ENCODE results near the gene TTC7B.

DNA sequence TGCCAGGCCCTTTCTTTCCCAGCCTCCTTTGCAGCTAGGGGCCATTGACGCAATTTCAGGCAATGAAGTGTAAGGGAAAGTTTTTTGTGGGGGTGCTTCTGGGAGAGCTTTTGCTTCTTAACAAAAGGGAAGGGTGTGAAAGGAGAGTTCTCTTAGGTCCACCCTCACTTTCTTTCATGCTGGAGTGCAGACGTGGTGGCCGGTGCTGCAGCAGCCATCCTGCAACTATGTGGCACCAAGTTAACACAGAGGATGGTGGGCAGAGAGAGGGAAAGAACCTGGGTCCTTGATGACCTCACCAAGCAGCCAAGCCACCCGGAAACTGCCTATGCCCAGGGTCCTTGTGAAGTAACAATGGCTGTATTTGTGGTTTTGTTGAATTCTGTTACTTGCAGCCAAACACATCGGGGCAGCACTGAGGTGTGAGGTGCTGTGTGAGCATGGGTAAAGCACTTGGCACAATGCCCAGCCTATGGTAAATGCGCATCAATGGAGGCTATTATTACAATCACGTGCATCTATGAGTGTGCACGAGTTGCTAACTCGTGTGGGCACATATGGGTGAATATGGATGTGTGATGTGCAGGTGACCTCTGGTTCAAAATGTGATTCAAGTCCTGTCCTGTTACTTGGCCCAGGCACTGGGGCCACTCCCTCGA, 296.8 kb downstream of the TTC7B start:
- TF ChIP-seq, protein P1, sequence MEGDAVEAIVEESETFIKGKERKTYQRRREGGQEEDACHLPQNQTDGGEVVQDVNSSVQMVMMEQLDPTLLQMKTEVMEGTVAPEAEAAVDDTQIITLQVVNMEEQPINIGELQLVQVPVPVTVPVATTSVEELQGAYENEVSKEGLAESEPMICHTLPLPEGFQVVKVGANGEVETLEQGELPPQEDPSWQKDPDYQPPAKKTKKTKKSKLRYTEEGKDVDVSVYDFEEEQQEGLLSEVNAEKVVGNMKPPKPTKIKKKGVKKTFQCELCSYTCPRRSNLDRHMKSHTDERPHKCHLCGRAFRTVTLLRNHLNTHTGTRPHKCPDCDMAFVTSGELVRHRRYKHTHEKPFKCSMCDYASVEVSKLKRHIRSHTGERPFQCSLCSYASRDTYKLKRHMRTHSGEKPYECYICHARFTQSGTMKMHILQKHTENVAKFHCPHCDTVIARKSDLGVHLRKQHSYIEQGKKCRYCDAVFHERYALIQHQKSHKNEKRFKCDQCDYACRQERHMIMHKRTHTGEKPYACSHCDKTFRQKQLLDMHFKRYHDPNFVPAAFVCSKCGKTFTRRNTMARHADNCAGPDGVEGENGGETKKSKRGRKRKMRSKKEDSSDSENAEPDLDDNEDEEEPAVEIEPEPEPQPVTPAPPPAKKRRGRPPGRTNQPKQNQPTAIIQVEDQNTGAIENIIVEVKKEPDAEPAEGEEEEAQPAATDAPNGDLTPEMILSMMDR (IDR thresholded peaks at IDR 0.05), result no peak
- TF ChIP-seq POLR2AphosphoS5 (IDR thresholded peaks at IDR 0.05; ENCODE audit: low read depth, low read length), result no peak
- TF ChIP-seq, protein P2, sequence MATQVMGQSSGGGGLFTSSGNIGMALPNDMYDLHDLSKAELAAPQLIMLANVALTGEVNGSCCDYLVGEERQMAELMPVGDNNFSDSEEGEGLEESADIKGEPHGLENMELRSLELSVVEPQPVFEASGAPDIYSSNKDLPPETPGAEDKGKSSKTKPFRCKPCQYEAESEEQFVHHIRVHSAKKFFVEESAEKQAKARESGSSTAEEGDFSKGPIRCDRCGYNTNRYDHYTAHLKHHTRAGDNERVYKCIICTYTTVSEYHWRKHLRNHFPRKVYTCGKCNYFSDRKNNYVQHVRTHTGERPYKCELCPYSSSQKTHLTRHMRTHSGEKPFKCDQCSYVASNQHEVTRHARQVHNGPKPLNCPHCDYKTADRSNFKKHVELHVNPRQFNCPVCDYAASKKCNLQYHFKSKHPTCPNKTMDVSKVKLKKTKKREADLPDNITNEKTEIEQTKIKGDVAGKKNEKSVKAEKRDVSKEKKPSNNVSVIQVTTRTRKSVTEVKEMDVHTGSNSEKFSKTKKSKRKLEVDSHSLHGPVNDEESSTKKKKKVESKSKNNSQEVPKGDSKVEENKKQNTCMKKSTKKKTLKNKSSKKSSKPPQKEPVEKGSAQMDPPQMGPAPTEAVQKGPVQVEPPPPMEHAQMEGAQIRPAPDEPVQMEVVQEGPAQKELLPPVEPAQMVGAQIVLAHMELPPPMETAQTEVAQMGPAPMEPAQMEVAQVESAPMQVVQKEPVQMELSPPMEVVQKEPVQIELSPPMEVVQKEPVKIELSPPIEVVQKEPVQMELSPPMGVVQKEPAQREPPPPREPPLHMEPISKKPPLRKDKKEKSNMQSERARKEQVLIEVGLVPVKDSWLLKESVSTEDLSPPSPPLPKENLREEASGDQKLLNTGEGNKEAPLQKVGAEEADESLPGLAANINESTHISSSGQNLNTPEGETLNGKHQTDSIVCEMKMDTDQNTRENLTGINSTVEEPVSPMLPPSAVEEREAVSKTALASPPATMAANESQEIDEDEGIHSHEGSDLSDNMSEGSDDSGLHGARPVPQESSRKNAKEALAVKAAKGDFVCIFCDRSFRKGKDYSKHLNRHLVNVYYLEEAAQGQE (IDR thresholded peaks at IDR 0.05; ENCODE audit: insufficient read depth in 1 of 2, low read depth in 2 of 2, low read length in 1 of 2), result no peak
- TF ChIP-seq SIN3A (IDR thresholded peaks at IDR 0.05; ENCODE audit: borderline replicate concordance, insufficient read depth, low read depth, low read length), result no peak
- no peak for TF ChIP-seq TCF7L2 (IDR thresholded peaks at IDR 0.05; ENCODE audit: low read depth, low read length)
